ENCODE measurements around the gene REX1BD. TPM values are rescaled to one million over a fixed set of nuclear protein-coding genes. Genes with fewer than 3 reads are reported as not detected.

REX1BD gene
- total and polyA plus RNA-seq, 10 of the 15 experiments (the other 5 are each of a cell fraction or from before 2014, with no cell fraction given) = 1.1 to 101 (median 35.0) TPM

DNA sequence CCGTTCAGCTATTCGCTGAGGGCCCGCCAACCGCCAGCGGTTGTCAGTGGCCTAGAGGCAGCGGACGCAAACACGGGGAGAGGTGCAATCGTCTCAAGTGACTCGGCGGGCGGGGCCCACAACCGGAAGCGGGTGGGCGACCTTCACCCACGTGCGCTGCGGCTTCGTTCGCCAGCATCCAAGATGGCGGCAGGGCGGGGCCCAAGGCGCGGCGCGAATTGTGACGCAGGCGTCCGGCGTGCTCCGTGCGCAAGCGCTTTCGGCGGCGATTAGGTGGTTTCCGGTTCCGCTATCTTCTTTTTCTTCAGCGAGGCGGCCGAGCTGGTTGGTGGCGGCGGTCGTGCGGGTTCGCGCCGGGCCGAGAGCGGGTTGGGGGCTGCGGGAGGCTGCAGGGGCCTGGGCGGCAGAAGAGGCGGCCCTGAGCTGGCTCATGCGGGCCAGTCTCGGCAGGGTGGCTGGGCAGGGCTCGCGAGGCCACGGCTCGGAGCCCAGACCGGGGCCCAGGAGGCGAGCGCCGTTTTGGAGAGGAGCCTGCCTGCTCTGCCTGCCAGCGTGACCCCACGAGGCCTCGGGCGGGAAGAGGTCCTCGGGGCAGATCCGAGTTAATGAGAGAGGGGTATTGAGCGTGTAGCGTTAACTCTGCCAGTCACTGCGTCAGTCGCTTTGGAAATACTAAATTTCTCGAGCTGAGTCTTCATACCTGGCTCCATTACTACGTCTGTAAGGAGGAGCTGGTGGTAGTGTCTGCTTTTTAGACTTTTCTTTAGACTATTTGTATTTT lies 16.8 kb upstream of the REX1BD start, which contains the start of gene UBA52 (continued):
- TF ChIP-seq FOS (IDR thresholded peaks at IDR 0.05; ENCODE audit: borderline replicate concordance, extremely low read depth, insufficient read length) (no peak), SKIL (IDR thresholded peaks at IDR 0.05; ENCODE audit: low read depth, poor library complexity, severe bottlenecking) (no peak), GABPA (IDR thresholded peaks at IDR 0.05; ENCODE audit: low read depth) (peak; percentile 82), ZBED1 (IDR thresholded peaks at IDR 0.05; ENCODE audit: borderline replicate concordance) (0 out of 2 replicates have a peak, but pooled peaks have one; percentile 16), PBX3 (IDR thresholded peaks at IDR 0.05; ENCODE audit: insufficient replicate concordance, low read depth, low read length) (no peak)
- TF ChIP-seq, protein P1, sequence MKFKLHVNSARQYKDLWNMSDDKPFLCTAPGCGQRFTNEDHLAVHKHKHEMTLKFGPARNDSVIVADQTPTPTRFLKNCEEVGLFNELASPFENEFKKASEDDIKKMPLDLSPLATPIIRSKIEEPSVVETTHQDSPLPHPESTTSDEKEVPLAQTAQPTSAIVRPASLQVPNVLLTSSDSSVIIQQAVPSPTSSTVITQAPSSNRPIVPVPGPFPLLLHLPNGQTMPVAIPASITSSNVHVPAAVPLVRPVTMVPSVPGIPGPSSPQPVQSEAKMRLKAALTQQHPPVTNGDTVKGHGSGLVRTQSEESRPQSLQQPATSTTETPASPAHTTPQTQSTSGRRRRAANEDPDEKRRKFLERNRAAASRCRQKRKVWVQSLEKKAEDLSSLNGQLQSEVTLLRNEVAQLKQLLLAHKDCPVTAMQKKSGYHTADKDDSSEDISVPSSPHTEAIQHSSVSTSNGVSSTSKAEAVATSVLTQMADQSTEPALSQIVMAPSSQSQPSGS (IDR thresholded peaks at IDR 0.05; ENCODE audit: low read length) = no peak
- TF ChIP-seq, protein P2, sequence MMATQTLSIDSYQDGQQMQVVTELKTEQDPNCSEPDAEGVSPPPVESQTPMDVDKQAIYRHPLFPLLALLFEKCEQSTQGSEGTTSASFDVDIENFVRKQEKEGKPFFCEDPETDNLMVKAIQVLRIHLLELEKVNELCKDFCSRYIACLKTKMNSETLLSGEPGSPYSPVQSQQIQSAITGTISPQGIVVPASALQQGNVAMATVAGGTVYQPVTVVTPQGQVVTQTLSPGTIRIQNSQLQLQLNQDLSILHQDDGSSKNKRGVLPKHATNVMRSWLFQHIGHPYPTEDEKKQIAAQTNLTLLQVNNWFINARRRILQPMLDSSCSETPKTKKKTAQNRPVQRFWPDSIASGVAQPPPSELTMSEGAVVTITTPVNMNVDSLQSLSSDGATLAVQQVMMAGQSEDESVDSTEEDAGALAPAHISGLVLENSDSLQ (IDR thresholded peaks at IDR 0.05) = peak; percentile 64; the same call in 1 of the 2 replicates

All from GM12878 (cell line).